PC-9 (cell line): ENCODE measurements around the gene STX16. TPM values are rescaled to one million over a fixed set of nuclear protein-coding genes. Genes with fewer than 3 reads are reported as not detected.

Source experiments
- BruUV-seq: library from RNA; stranded (reverse); fragments of 400-500 nt; replicated peaks from 2 replicates; lab custom pipeline; 2021; lab: Mats Ljungman, UMichigan
- CTCF ChIA-PET: fragments of 300-600 bp; sonication (Branson Sonifier 250); formaldehyde crosslinking; loops from one replicate; lab custom pipeline; 2022; ENCODE audit warnings: antibody characterized with exemption; lab: Charles Lee
- POLR2A ChIA-PET: fragments of 300-600 bp; sonication (Branson Sonifier 250); formaldehyde crosslinking; loops from one replicate; lab custom pipeline; 2022; ENCODE audit warnings: antibody characterized with exemption; ENCODE audit not compliant: unreplicated experiment; lab: Charles Lee
- DNase-seq, 2 experiments: peaks; one replicate each; pipeline versions ENCODE4 v3.0.0 to v3.0.0-alpha.2; 2015 to 2022; ENCODE audit warnings: mixed read lengths in 1 of 2
- H2AFZ ChIP-seq: fragments of 200-600 bp; sonication (generic); 2 replicates; pipeline ENCODE4 v1.8.1; 2017; ENCODE audit warnings: antibody characterized with exemption
- H3F3A ChIP-seq: fragments of 200-600 bp; sonication (generic); 2 replicates; pipeline ENCODE4 v1.8.1; 2017; ENCODE audit warnings: antibody characterized with exemption, mild to moderate bottlenecking, low read depth; ENCODE audit not compliant: insufficient read depth
- H3K27ac ChIP-seq: fragments of 200-600 bp; sonication (generic); 2 replicates; pipeline ENCODE4 v1.6.1; 2016; ENCODE audit warnings: mixed run types
- H3K27me3 ChIP-seq: fragments of 200-600 bp; sonication (generic); 2 replicates; pipeline ENCODE4 v1.6.1; 2016; ENCODE audit warnings: low read depth, mixed run types; ENCODE audit not compliant: insufficient read depth
- H3K36me3 ChIP-seq: fragments of 200-600 bp; sonication (generic); 2 replicates; pipeline ENCODE4 v1.6.1; 2016; ENCODE audit warnings: low read depth, mixed run types
- H3K4me1 ChIP-seq: fragments of 200-600 bp; sonication (generic); replicated peaks from 2 replicates; pipeline ENCODE4 v1.6.1; 2016; ENCODE audit warnings: mixed run types; ENCODE audit not compliant: insufficient read depth
- H3K4me2 ChIP-seq: fragments of 200-600 bp; sonication (generic); 2 replicates; pipeline ENCODE4 v1.6.1; 2017; ENCODE audit warnings: mixed run types
- H3K4me3 ChIP-seq: fragments of 200-600 bp; sonication (generic); 2 replicates; pipeline ENCODE4 v1.6.1; 2016; ENCODE audit warnings: mixed run types
- H3K79me2 ChIP-seq: fragments of 200-600 bp; sonication (generic); 2 replicates; pipeline ENCODE4 v1.6.1; 2017; ENCODE audit warnings: low read depth, mixed run types
- H3K9me2 ChIP-seq: fragments of 200-600 bp; sonication (generic); 2 replicates; pipeline ENCODE4 v1.8.1; 2017; ENCODE audit warnings: mild to moderate bottlenecking; ENCODE audit not compliant: insufficient read depth
- H3K9me3 ChIP-seq: fragments of 200-600 bp; sonication (generic); 2 replicates; pipeline ENCODE4 v1.8.1; 2016; ENCODE audit warnings: low read depth; ENCODE audit not compliant: insufficient read depth
- H4K20me1 ChIP-seq: fragments of 200-600 bp; sonication (generic); 2 replicates; pipeline ENCODE4 v1.8.1; 2017; ENCODE audit not compliant: insufficient read depth
- CTCF ChIP-seq: fragments of 200-600 bp; sonication (generic); conservative IDR thresholded peaks from 2 replicates; pipeline ENCODE4 v1.6.1; 2017; ENCODE audit warnings: mixed run types, antibody characterized with exemption, mild to moderate bottlenecking, moderate library complexity
- EZH2 ChIP-seq: fragments of 200-600 bp; sonication (generic); IDR thresholded peaks from 2 replicates; pipeline ENCODE4 v1.8.0; 2017; ENCODE audit warnings: antibody characterized with exemption, low read depth
- intact Hi-C: fragments of 100-400 bp; cut with micrococcal nuclease; formaldehyde crosslinking; loops from one replicate; pipeline ENCODE4 v1.10.0; 2022; ENCODE audit not compliant: unreplicated experiment
- total RNA-seq: library from RNA; stranded (reverse); gene quantifications from 2 replicates; pipeline ENCODE4 v1.2.3, GENCODE V29; 2021

Gene STX16
- total RNA-seq, 1 experiment from 2014 or later = 76.3 TPM

GRCh38 chr20:58716476-58717277 is 65.6 kb downstream of the STX16 start:
- H3K27me3 ChIP-seq = peaks cover 35% of the 10 kb centered on the region
- no peaks in the 10 kb centered on the region for H3K79me2 ChIP-seq
- intact Hi-C loops = no loop called here
- BruUV-seq = no TSS peak
- H3K9me2 ChIP-seq = no peaks in the 10 kb centered on the region
- no peaks in the 10 kb centered on the region for H3K36me3 ChIP-seq
- no peaks in the 10 kb centered on the region for H3K4me1 ChIP-seq
- no peaks in the 10 kb centered on the region; the same call in 1 of the 2 replicates for H4K20me1 ChIP-seq
- POLR2A ChIA-PET = no interaction called here
- no peak overlapping the region for H3K4me3 ChIP-seq
- H3K4me2 ChIP-seq = no peak overlapping the region
- H3K27ac ChIP-seq = no peak overlapping the region
- CTCF ChIA-PET = no interaction called here
- DNase-seq = no peak
- no peaks in the 10 kb centered on the region for H3F3A ChIP-seq
- H2AFZ ChIP-seq = no peak overlapping the region
- no peaks in the 10 kb centered on the region for H3K9me3 ChIP-seq
- TF ChIP-seq EZH2 (no peak), CTCF (no peak)

GRCh38 chr20:58717278-58718091 is 66.4 kb downstream of the STX16 start:
- H3K4me2 ChIP-seq = no peak overlapping the region
- no peaks in the 10 kb centered on the region for H3K36me3 ChIP-seq
- no peak overlapping the region for H2AFZ ChIP-seq
- no peak for TF ChIP-seq EZH2
- no peaks in the 10 kb centered on the region for H3K79me2 ChIP-seq
- BruUV-seq = no TSS peak
- ChIA-PET POLR2A (no interaction called here), CTCF (no interaction called here)
- DNase-seq = no peak
- no peaks in the 10 kb centered on the region for H3F3A ChIP-seq
- no peaks in the 10 kb centered on the region for H3K9me3 ChIP-seq
- H3K27ac ChIP-seq = no peak overlapping the region
- no peaks in the 10 kb centered on the region for H3K9me2 ChIP-seq
- intact Hi-C loops = no loop called here
- no peaks in the 10 kb centered on the region; the same call in 1 of the 2 replicates for H4K20me1 ChIP-seq
- peaks cover 43% of the 10 kb centered on the region for H3K27me3 ChIP-seq
- no peaks in the 10 kb centered on the region for H3K4me1 ChIP-seq
- no peak overlapping the region for H3K4me3 ChIP-seq

GRCh38 chr20:58718121-58718563 is 67.1 kb downstream of the STX16 start:
- Histone ChIP-seq H4K20me1 (no peaks in the 10 kb centered on the region), H3K27ac (no peak overlapping the region), H3K27me3 (peaks cover 49% of the 10 kb centered on the region), H3F3A (no peaks in the 10 kb centered on the region), H3K4me2 (no peak overlapping the region), H3K9me3 (no peaks in the 10 kb centered on the region), H3K9me2 (no peaks in the 10 kb centered on the region), H2AFZ (no peak overlapping the region), H3K4me1 (no peaks in the 10 kb centered on the region), H3K36me3 (no peaks in the 10 kb centered on the region), H3K79me2 (no peaks in the 10 kb centered on the region), H3K4me3 (no peak overlapping the region)
- POLR2A ChIA-PET = no interaction called here
- no peak for TF ChIP-seq CTCF
- no peak for TF ChIP-seq EZH2
- no peak for DNase-seq
- intact Hi-C loops = no loop called here
- BruUV-seq = no TSS peak
- CTCF ChIA-PET = no interaction called here
